Peyer's patch (tissue), 4 donors: ENCODE results near the gene ZNF521.

Experiments
- POLR2A ChIP-seq, 2 donors: fragments of 450-650 bp; IDR thresholded peaks; one replicate each; pipeline ENCODE4 v1.5.1; 2017; ENCODE audit warnings: antibody characterized with exemption in 2 of 2, mild to moderate bottlenecking in 2 of 2, moderate library complexity in 2 of 2
- TF ChIP-seq, protein P1 (sequence below), 6 experiments: fragments of 450-650 bp in 4 of 6; fragments of 200-600 bp in 2 of 6; sonication (generic) in 1 of 6; IDR thresholded peaks; one replicate each; pipeline ENCODE4 v1.5.1; 2017 to 2019; ENCODE audit warnings: antibody characterized with exemption in 6 of 6, mild to moderate bottlenecking in 3 of 6, moderate library complexity in 1 of 6

DNA sequence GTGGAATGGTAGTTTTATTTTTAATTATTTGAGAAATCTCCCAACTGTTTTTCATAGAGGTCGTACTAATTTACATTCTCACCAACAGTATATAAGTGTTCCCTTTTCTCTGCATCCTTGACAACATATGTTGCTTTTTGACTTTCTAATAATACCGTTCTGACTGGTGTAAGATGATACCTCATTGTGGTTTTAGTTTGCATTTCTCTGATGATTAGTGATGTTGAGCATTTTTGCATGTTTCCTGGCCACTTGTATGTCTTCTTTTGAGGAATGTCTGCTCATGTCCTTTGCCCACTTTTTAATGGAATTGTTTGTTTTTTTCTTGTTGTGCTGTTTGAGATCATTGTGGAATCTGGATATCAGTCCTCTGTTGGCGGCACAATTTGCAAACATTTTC lies 242.5 kb downstream of the ZNF521 start:
- TF ChIP-seq, protein P1, sequence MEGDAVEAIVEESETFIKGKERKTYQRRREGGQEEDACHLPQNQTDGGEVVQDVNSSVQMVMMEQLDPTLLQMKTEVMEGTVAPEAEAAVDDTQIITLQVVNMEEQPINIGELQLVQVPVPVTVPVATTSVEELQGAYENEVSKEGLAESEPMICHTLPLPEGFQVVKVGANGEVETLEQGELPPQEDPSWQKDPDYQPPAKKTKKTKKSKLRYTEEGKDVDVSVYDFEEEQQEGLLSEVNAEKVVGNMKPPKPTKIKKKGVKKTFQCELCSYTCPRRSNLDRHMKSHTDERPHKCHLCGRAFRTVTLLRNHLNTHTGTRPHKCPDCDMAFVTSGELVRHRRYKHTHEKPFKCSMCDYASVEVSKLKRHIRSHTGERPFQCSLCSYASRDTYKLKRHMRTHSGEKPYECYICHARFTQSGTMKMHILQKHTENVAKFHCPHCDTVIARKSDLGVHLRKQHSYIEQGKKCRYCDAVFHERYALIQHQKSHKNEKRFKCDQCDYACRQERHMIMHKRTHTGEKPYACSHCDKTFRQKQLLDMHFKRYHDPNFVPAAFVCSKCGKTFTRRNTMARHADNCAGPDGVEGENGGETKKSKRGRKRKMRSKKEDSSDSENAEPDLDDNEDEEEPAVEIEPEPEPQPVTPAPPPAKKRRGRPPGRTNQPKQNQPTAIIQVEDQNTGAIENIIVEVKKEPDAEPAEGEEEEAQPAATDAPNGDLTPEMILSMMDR (IDR thresholded peaks at IDR 0.05): no peak
- TF ChIP-seq POLR2A (IDR thresholded peaks at IDR 0.05): no peak
